Activated CD8-positive, alpha-beta T cell treated with anti-CD3 and anti-CD28 coated beads, Interleukin-2, amount 10 ng/mL, durations not matched to agents 7 days and 5 days (primary cell): ENCODE results near the gene MACROD2. TPM values are rescaled to one million over a fixed set of nuclear protein-coding genes. Genes with fewer than 3 reads are reported as not detected.

ENCODE experiments used
- ATAC-seq: fragments of 150-1000 bp; cut with Tn5 transposase; one replicate; pipeline ENCODE4 v1.10.0; 2021; ENCODE audit warnings: moderate library complexity
- CTCF ChIA-PET: fragments of 350-600 bp; sonication (Branson Sonifier 250); formaldehyde crosslinking; loops from one replicate; lab custom pipeline; 2021; ENCODE audit warnings: antibody characterized with exemption; lab: Charles Lee
- POLR2A ChIA-PET: fragments of 350-600 bp; sonication (Branson Sonifier 250); formaldehyde crosslinking; loops from one replicate; lab custom pipeline; 2021; ENCODE audit warnings: antibody characterized with exemption; lab: Charles Lee
- DNase-seq: peaks from one replicate; pipeline ENCODE4 v3.0.0-alpha.2; 2020
- H3K27ac Mint-ChIP-seq: one replicate; pipeline ENCODE4 v1.8.0; 2021; ENCODE audit warnings: mild to moderate bottlenecking, mixed read lengths
- H3K27me3 Mint-ChIP-seq: one replicate; pipeline ENCODE4 v1.8.0; 2021; ENCODE audit warnings: low read depth, mixed read lengths
- H3K36me3 Mint-ChIP-seq: one replicate; pipeline ENCODE4 v1.8.0; 2021; ENCODE audit warnings: low read depth, mixed read lengths
- H3K4me1 Mint-ChIP-seq: one replicate; pipeline ENCODE4 v1.8.0; 2021; ENCODE audit warnings: low read depth, mixed read lengths
- H3K4me3 Mint-ChIP-seq: one replicate; pipeline ENCODE4 v1.8.0; 2021; ENCODE audit warnings: mild to moderate bottlenecking, mixed read lengths
- H3K9me3 Mint-ChIP-seq: one replicate; pipeline ENCODE4 v1.8.0; 2022; ENCODE audit warnings: mixed read lengths; ENCODE audit not compliant: insufficient read depth
- total RNA-seq, 2 experiments: library from RNA; stranded (reverse); gene quantifications; one replicate each; pipeline ENCODE4 v1.2.3, GENCODE V29; 2021

MACROD2 gene
- total RNA-seq, 2 experiments from 2014 or later, result 0.08 TPM; not detected in 1

GRCh38 chr20:14815340-14815739, 820.0 kb downstream of the MACROD2 start:
- Mint-ChIP-seq H3K27ac (no peak overlapping the region), H3K27me3 (no peaks in the 10 kb centered on the region), H3K4me3 (no peak overlapping the region), H3K4me1 (no peaks in the 10 kb centered on the region), H3K9me3 (peaks cover 9% of the 10 kb centered on the region), H3K36me3 (no peaks in the 10 kb centered on the region)
- DNase-seq (no peak), ATAC-seq (no peak)
- ChIA-PET POLR2A (no interaction called here), CTCF (no interaction called here)

- peaks cover 14% of the 10 kb centered on the region for H3K9me3 Mint-ChIP-seq
- ChIA-PET CTCF (no interaction called here), POLR2A (no interaction called here)
- H3K4me1 Mint-ChIP-seq, result no peaks in the 10 kb centered on the region
- H3K36me3 Mint-ChIP-seq, result no peaks in the 10 kb centered on the region
- no peak overlapping the region for H3K4me3 Mint-ChIP-seq
- DNase-seq, result no peak
- H3K27me3 Mint-ChIP-seq, result no peaks in the 10 kb centered on the region
- ATAC-seq, result no peak
- H3K27ac Mint-ChIP-seq, result no peak overlapping the region
Observed at GRCh38 chr20:14816471-14816870, 821.2 kb downstream of the MACROD2 start.

- Mint-ChIP-seq H3K36me3 (no peaks in the 10 kb centered on the region), H3K27me3 (no peaks in the 10 kb centered on the region), H3K4me1 (no peaks in the 10 kb centered on the region), H3K9me3 (peaks cover 14% of the 10 kb centered on the region), H3K4me3 (no peak overlapping the region), H3K27ac (no peak overlapping the region)
- ChIA-PET POLR2A (no interaction called here), CTCF (no interaction called here)
- no peak for ATAC-seq
- no peak for DNase-seq
Observed at GRCh38 chr20:14817101-14817500, 821.8 kb downstream of the MACROD2 start.

GRCh38 chr20:14820771-14821170, 825.5 kb downstream of the MACROD2 start:
- peaks cover 14% of the 10 kb centered on the region for H3K9me3 Mint-ChIP-seq
- ATAC-seq, result no peak

GRCh38 chr20:14821251-14821650, 825.9 kb downstream of the MACROD2 start:
- POLR2A ChIA-PET, result no interaction called here
- H3K9me3 Mint-ChIP-seq, result peaks cover 14% of the 10 kb centered on the region
- no peak overlapping the region for H3K27ac Mint-ChIP-seq
- CTCF ChIA-PET, result no interaction called here
- H3K36me3 Mint-ChIP-seq, result no peaks in the 10 kb centered on the region
- H3K27me3 Mint-ChIP-seq, result no peaks in the 10 kb centered on the region
- no peaks in the 10 kb centered on the region for H3K4me1 Mint-ChIP-seq
- no peak for ATAC-seq
- DNase-seq, result no peak
- H3K4me3 Mint-ChIP-seq, result no peak overlapping the region

More at GRCh38 chr20:14820771-14821170, 825.5 kb downstream of the MACROD2 start:
- H3K4me1 Mint-ChIP-seq, result no peaks in the 10 kb centered on the region
- no peak overlapping the region for H3K27ac Mint-ChIP-seq
- DNase-seq, result no peak
- no peaks in the 10 kb centered on the region for H3K27me3 Mint-ChIP-seq
- POLR2A ChIA-PET, result no interaction called here
- H3K36me3 Mint-ChIP-seq, result no peaks in the 10 kb centered on the region
- CTCF ChIA-PET, result no interaction called here
- no peak overlapping the region for H3K4me3 Mint-ChIP-seq

GRCh38 chr20:14824996-14825395, 829.7 kb downstream of the MACROD2 start:
- DNase-seq (no peak), ATAC-seq (no peak)
- ChIA-PET CTCF (no interaction called here), POLR2A (no interaction called here)
- no peaks in the 10 kb centered on the region for H3K36me3 Mint-ChIP-seq
- no peak overlapping the region for H3K4me3 Mint-ChIP-seq
- H3K27me3 Mint-ChIP-seq, result no peaks in the 10 kb centered on the region
- H3K4me1 Mint-ChIP-seq, result no peaks in the 10 kb centered on the region
- H3K9me3 Mint-ChIP-seq, result peaks cover 4% of the 10 kb centered on the region
- no peak overlapping the region for H3K27ac Mint-ChIP-seq

- ChIA-PET POLR2A (no interaction called here), CTCF (no interaction called here)
- Mint-ChIP-seq H3K9me3 (no peaks in the 10 kb centered on the region), H3K36me3 (no peaks in the 10 kb centered on the region), H3K27ac (no peak overlapping the region), H3K27me3 (no peaks in the 10 kb centered on the region), H3K4me1 (no peaks in the 10 kb centered on the region), H3K4me3 (no peak overlapping the region)
- ATAC-seq (no peak), DNase-seq (no peak)
Observed at GRCh38 chr20:14826543-14827313, 831.4 kb downstream of the MACROD2 start.

GRCh38 chr20:14828459-14828858, 833.1 kb downstream of the MACROD2 start:
- H3K36me3 Mint-ChIP-seq, result no peaks in the 10 kb centered on the region
- ATAC-seq (no peak), DNase-seq (no peak)
- no peak overlapping the region for H3K27ac Mint-ChIP-seq
- CTCF ChIA-PET, result no interaction called here
- H3K4me1 Mint-ChIP-seq, result no peaks in the 10 kb centered on the region
- H3K27me3 Mint-ChIP-seq, result no peaks in the 10 kb centered on the region
- POLR2A ChIA-PET, result no interaction called here
- H3K4me3 Mint-ChIP-seq, result no peak overlapping the region
- no peaks in the 10 kb centered on the region for H3K9me3 Mint-ChIP-seq

GRCh38 chr20:14829906-14830305, 834.6 kb downstream of the MACROD2 start:
- Mint-ChIP-seq H3K9me3 (no peaks in the 10 kb centered on the region), H3K36me3 (no peaks in the 10 kb centered on the region), H3K4me1 (no peaks in the 10 kb centered on the region), H3K27ac (no peak overlapping the region), H3K4me3 (no peak overlapping the region), H3K27me3 (no peaks in the 10 kb centered on the region)
- CTCF ChIA-PET, result no interaction called here
- POLR2A ChIA-PET, result no interaction called here
- no peak for ATAC-seq
- DNase-seq, result no peak

- no peaks in the 10 kb centered on the region for H3K27me3 Mint-ChIP-seq
- ChIA-PET CTCF (no interaction called here), POLR2A (no interaction called here)
- DNase-seq, result no peak
- ATAC-seq, result no peak
- H3K27ac Mint-ChIP-seq, result no peak overlapping the region
- no peak overlapping the region for H3K4me3 Mint-ChIP-seq
- no peaks in the 10 kb centered on the region for H3K9me3 Mint-ChIP-seq
- H3K36me3 Mint-ChIP-seq, result no peaks in the 10 kb centered on the region
- no peaks in the 10 kb centered on the region for H3K4me1 Mint-ChIP-seq
Observed at GRCh38 chr20:14830466-14830865, 835.1 kb downstream of the MACROD2 start.

- DNase-seq (no peak), ATAC-seq (no peak)
- Mint-ChIP-seq H3K27me3 (no peaks in the 10 kb centered on the region), H3K4me3 (no peak overlapping the region), H3K9me3 (no peaks in the 10 kb centered on the region), H3K27ac (no peak overlapping the region), H3K4me1 (no peaks in the 10 kb centered on the region), H3K36me3 (no peaks in the 10 kb centered on the region)
- CTCF ChIA-PET, result no interaction called here
- POLR2A ChIA-PET, result no interaction called here
Observed at GRCh38 chr20:14830899-14831298, 835.6 kb downstream of the MACROD2 start.

- Mint-ChIP-seq H3K27me3 (no peaks in the 10 kb centered on the region), H3K27ac (no peak overlapping the region), H3K4me3 (no peak overlapping the region), H3K4me1 (no peaks in the 10 kb centered on the region), H3K9me3 (no peaks in the 10 kb centered on the region), H3K36me3 (no peaks in the 10 kb centered on the region)
- ChIA-PET POLR2A (no interaction called here), CTCF (no interaction called here)
- DNase-seq (no peak), ATAC-seq (no peak)
Observed at GRCh38 chr20:14832630-14833029, 837.3 kb downstream of the MACROD2 start.
